Measurements from ENCODE around the gene KAZN. TPM values are rescaled to one million over a fixed set of nuclear protein-coding genes. Genes with fewer than 3 reads are reported as not detected.

Gene KAZN
- total RNA-seq, 1 donor from 2014 or later = 10.2 TPM

DNA sequence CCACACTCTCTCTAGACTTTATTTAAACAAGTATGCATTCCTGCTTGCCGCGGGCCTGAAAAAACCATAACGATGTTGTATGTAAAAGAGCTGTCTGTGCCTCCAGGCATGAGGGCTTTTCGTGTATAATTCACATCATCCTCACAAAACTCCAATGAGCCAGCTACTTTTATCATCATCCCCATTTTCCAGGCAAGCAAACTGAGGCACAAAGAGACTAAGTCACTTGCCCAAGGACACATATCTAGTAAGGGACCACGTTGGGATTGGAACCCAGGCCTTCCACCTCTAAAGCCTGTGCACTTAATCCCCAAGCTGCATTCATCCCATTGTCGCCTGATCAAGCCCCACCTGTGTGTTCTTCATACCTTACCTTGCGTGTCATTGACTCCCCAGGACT, 226.9 kb downstream of the KAZN start:
- no peak for DNase-seq (ENCODE audit: low spot score)

DNA sequence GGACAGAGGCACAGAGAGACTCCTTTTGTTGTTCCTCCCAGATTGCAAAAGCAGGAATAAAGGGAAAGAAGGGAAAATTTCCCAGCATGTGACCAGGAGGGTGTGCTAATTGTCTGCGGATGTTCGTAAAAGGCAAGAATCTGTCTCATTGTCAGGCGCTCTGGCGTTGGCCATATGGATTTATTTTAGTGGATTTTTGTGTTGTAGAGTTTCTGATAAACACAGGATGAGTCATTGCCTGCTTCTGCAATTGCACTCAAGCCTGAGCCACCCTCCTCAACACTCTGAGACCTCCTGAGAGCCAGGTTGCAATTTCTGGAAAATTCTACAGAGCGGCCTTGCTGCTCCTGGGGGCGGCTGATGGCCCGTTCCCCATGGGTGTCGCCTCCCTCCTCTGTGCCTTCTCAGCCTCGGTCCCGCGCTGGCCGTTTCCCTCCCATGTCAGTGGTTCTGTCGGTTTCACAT, 227.7 kb downstream of the KAZN start:
- DNase-seq (ENCODE audit: low spot score) = peak; percentile 40

DNA sequence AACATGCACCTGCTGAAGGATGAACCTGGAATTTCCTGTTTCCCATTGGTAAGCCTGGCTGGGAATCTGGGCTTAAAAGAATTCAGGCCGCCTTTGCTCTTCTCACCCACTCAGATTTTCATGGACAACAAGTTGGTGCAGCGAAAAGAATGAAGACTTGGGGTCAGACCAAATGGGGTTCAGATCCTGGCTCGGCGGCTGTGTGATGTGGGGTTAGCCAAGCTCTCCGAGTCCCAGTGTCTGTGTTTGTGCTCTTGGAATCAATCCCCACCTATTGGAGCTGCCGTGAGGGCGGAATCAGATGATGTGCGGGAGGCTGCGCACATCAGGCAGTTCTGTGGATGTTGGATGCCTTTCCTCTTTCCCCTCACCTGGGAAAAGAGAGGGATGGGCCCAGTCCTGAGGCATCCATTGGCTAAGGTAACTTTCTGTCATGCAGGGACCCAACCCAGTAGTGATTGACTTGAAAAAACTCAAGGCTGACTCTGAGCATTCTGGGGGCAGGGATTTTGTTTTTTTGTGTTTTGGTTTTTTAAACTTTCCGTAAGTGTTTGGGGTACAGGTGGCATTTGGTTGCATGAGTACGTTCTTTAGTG, 228.3 kb downstream of the KAZN start:
- DNase-seq (ENCODE audit: low spot score) = no peak

DNA sequence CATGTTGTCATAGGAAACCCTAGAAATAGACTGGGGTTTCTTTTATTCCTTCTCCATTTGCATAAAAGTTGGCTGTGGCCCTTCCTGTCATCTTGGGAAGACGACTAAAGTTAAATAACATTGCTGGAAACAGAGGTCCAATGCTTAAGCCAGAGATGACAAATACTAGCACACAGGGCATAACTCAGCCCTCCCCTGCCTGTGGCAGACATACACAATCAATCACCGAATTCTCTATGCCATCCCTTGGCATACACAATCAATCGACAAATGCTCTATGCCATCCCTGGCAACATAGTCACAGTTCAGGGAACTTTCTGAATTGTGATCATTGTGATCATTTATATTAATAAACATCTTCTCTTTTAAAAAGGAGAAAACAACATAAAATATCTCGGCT, 229.4 kb downstream of the KAZN start:
- DNase-seq (ENCODE audit: low spot score) = no peak

DNA sequence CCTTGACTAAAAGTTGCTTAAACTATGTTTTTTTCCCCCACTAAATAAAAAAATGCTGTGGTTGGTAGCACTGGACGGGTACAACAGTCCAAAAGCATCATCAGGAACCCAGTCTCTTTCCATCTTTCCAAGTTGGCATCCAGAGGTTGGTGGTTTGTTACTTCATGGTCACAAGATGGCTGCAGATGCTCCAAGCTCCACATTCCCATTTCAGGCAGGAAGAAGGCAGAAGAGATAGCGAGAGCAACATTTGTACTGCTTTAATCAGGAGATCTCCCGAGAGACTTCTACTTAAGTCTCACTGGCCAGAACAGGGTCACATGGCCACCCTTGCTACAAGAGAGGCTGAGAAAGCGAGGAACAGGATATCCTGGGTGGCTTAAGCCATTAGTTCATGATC, 230.2 kb downstream of the KAZN start:
- no peak for DNase-seq (ENCODE audit: low spot score)

DNA sequence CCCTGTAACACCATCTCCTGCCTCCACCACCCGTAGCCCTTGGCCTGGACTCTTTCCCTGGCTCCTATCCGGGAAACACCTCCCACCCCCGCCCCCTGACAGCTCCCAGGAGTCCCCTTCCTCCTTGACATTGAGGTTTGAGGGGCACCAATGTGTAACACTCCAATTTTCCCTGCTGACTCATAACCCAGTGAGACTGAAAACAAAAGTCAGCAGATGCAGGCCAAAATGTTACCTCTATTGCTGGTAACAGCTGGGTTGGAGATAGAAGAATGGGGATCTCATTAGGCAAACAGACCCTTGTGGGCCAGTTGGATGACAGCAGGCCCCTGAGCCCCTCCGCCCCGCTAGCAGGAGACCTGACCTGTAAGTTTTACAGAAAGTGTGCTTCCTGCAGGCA, 237.2 kb downstream of the KAZN start:
- DNase-seq (ENCODE audit: low spot score) = no peak

DNA sequence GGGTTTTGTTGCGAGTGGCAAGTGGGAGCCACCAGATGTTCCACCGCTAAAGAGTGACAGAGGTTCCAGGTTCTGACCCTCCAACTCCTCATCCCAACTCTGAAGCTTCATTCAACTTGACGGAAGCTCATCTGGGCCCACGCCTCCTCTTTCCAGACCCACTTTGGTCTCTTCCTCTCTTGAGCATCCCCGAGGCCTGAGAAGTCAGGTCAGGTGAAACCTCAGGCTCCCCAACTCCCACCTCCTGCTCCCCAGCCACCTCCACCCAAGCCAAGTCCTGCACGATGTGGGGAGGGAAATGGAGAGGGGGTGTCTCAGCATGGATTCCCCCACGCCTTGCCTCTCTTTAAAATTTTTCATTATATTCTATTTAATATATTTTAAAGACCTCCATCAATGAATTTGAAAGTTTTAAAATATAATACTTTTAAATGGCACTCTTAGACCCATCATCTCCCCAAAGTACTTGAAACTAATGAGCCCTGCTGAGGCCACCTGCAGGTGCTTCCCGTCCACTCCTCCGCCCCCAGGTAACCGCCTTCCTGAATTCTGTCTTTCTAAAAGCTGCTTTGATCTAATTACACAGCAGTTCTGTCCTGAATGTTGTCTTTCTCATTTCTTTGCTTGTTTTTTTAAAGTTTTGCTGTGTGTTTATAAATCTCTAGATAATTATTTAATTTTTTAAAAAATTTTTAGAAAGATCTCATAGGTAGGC, 238.1 kb downstream of the KAZN start:
- no peak for DNase-seq (ENCODE audit: low spot score)

DNA sequence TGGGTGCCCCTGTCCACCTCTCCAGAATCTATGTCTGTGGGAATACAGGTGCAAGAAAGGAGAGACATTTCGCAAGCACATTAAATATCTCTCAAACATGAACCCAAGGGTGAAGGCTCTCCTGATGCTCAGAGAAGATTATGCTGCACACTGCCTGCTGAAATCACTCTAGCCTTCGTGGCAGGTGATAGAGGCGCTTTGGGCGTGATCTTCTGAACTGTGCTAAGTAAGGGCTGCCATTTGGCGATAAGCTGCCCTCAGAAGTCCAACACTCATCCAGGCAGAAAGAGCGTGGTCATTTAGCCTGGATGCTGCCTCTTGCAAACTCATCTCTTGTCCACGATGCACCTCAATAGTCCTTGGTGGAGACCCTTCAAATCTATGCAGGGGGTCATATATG, 241.9 kb downstream of the KAZN start:
- DNase-seq (ENCODE audit: low spot score) = no peak

DNA sequence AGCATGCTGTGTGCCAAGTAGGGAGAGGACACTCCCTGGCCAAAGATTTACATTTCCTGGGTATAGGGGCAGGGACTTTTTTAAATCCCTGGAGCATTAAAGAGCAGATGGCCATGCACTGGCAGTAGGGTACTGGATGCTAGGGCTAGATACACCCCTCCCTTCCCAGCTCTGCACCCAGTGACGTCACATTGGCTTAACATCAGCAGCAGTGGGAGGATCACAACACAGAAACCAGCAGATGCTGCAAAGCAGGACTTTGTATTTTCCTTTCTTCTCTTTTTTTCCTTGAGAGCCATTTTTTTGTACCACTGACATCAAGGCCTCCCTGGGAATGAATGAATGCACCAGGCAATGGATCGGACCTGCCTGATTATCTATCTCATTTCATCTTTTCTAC, 243.0 kb downstream of the KAZN start:
- no peak for DNase-seq (ENCODE audit: low spot score)

DNA sequence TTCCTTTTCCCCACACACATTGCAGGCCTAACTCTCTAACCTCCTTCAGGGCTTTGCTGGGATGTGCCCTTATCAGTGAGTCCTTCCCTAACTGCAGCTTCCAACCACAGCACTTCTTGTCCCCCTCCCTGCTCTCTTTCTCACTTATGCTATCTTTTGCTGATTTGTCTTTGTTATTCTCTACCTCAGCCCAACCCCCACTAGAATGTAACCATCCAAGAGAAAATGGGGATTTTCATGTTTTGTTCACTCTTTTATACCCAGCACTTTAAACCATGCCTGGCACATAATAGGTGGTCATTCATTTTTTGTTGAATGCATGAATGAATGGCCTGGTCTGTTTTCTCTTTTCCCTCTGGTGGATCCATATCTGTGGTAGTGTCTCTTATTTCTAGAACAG, 243.5 kb downstream of the KAZN start:
- no peak for DNase-seq (ENCODE audit: low spot score)

DNA sequence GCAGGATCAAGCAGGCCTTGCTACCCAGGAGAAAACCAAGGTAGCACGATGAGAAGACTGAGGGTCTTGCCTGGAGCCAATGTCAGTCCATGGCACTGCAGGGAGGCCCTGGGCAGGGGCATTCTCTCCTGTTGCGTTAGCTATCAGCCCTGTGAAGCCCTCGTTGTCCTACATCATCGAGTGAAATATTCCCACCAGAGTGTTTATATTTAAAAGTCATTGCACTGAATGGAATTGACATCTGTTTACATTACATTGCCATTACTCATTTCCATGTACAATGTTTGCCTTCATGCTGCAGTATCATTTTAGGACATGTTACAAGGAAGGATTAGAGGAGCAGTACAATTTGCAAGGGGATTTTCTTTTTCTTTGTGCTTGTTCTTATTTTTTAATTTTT, 243.9 kb downstream of the KAZN start:
- no peak for DNase-seq (ENCODE audit: low spot score)

DNA sequence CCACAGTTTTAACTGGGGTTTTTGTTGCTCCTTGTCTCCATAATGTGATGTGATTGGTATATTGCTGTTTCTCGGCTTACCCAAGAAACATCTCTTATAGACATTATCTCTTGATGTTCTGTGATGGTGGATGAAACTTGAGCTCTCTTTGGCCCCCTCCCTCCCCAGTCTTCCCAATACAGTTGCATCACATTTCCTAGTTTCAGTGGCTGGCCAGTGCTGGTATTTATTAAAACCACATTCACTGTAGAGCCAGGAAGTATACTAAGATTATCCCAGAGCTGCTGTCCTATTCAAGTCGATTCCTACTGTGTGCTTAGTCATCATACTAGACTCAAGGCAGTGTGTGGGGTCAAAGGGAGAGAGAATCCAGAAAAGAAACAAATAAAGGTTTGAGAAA, 244.4 kb downstream of the KAZN start:
- no peak for DNase-seq (ENCODE audit: low spot score)

DNA sequence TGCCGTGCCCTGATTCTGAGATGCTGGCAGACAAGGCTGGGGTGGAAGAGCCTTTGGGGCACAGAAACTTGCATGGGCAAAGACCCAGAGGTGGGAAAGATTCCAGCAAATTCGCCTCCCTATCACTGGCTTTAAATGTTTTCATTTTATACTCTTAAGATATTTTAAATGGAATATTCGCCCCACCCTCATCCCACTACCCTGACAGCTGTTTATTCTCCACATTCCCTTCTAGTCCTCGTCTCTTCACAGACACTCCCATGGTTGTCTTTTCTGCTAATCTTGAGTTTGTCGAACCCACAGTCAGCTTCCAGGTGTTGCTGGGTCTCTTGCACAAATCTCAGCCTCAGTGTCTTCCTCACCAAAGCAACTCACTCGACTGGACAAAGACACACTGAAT, 245.0 kb downstream of the KAZN start:
- DNase-seq (ENCODE audit: low spot score) = no peak

DNA sequence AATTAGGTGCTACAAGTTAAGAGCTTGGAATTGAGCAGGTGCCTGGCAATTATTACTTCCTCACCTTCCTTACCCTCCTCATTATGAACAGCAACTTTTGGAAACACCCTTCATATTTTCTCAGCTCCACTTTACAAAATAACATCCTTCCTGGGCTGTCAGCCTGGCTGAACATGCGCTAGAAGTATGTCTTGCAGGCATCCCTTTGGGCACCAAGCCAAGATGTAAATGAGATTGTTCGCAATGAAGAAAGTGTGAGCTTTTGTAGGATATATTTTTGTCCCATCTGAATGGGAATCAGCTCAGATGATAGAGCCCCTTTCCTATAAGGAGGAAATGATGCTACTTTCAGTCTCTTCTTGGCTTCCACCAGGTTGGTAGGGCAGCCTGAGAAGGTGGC, 245.9 kb downstream of the KAZN start:
- no peak for DNase-seq (ENCODE audit: low spot score)

DNA sequence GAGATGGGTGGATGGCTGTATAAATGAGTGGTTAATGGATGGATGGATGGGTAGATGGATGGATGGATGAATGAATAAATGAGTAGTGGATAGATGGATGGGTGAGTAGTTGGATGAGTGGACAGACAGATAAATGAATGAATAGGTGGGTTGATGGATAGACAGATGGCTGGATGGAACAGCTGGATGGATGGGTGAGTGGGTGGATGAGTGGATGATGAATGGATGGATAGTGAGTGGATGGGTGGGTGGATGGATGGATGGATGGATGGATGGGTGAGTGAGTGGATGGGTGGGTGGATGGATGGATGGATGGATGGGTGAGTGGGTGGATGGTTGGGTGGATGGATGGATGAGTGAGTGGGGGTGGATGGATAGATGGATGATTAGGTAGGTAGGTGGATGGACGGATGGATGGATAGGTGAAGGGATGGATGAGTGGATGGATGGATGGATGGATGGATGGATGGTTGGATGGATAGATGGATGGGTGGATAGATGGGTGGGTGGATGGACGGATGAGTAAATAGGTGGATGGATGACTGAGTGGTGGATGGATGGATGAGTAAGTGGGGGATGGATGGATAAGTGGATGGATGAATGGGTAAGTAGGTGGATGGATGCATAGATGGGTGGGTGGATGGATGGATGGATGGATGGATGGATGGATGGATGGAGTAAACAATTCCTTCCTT, 246.6 kb downstream of the KAZN start:
- DNase-seq (ENCODE audit: low spot score) = no peak

DNA sequence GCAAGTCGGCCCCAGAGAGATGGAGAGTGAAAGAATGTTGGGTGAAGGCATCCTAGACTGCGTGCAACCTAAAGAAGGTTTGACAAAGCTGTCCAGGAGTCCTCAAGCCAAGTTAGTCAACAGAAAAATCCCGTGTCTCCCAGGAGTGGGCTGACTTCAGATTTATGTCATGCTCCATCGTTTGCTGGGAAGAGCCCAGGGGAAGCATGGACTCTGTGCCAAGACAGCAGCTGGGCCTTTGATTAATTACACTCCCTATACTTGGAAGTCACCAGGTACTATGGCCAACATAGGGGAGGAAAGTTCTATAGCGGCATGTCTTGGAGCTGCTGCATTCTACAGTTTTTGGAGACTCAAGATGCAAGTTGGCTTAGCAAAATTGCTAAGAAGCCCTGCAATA, 247.4 kb downstream of the KAZN start:
- no peak for DNase-seq (ENCODE audit: low spot score)

DNA sequence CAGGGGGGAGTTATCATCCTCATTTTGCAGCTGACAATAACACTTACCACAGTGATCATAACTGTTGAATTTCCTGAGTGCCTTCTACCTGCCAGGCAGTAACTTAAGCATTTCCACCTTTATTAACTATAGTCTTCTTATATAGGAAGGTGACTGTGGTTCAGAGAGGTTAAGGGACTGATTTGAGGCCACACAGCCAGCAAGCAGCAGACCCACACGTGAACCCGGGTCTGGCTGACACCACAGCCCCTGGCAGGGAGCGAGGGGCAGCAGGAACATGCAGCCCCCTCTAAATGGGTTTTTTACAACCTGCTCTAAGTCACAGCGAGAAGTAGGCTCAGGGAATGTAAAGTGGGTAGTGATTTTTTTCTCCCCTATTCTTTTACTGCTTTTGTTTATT, 248.2 kb downstream of the KAZN start:
- DNase-seq (ENCODE audit: low spot score) = no peak

DNA sequence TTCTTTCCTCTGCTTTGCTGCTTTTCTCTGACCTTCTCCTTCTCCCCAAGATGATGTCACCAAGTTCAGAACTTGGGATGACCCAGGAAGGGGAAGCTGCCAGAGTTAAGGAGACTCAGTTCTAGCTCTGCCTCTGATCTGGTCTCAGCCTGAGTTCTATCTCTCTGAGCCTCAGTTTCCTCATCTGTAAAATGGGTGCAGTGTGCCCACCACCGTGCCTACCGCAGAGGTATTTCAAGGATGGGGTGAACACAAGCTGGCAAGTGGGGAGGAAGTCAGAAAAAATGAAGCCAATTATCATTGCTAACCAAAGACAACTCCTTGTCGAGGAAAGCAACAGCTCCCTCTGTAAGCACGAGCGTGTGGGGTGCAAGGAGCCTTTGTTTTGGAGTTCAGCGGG, 249.7 kb downstream of the KAZN start:
- DNase-seq (ENCODE audit: low spot score) = no peak

DNA sequence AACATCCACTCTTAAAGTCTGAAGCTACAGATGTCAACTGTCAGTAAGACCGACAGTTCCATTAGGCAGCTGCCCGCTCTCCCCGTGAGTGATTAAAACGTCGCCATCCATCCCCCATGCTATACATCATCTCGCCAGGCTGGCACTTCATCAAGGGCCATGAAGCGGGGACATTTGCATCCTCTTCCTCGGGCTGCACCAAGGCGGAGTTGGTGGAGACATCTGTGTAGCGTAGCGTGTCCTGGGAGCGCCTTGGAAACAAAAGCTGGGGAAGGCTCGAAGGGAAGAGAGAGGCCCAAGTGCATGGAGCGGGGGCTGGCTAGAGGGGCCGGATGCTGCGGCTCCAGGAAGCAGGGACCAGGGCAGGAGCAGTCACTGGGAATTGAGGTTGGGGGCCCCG, 250.1 kb downstream of the KAZN start:
- no peak for DNase-seq (ENCODE audit: low spot score)

DNA sequence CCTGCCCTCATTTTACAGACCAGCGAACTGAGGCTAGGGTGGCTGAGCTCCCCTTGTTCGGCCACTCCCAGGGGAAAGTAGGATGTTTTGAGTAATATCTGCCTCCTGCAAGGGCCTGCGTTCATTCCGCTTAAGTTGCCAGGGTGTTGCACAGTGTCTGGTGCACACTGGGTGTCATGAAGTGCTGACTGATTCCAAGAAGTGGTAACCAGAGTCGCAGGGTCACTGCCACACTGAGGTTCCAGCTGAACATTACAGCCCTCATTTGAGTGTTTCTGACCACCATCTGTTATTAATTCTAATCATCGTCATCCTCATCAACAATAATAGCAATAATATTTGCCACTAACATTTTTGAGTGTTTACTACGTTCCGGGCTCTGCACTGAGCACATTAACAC, 250.6 kb downstream of the KAZN start:
- DNase-seq (ENCODE audit: low spot score) = no peak

DNA sequence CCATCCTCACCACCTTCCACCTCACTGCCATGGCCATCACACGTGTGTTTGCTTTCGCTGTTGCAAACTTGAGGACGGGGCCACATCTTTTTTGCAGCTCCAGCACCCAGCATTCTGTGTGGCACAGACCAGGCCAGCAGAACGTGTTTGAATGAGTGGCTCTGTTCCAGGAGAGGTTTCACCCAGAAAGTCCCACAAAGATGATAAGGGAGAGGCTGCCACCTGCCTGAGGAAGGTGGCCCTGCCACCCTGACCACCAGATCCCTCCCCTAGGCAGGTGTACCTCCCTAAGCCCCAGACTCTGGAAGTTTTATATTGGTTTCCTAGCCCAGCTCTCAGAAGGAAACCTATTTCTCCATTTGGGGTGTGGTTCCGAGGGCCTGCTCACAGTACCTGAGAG, 252.1 kb downstream of the KAZN start:
- peak; percentile 43 for DNase-seq (ENCODE audit: low spot score)

DNA sequence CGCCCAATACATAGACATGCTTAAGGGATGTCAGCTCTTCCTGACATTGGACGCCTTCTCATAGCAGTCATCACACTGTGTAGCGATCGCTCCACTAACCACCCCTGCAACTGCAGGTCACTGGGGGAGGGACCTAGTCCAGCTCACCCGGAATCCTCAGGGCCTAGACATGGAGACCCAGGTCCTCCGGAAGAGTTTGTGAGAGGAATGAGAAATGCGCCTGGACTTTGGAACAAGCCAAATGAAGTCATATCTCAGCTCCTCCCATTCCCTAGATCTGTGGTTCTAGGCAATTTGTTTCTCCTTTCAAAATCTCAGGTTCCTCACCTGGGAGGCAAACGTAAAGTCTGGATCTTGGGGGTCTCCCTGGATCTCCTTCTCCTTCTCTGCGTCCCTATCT, 253.3 kb downstream of the KAZN start:
- peak; percentile 13 for DNase-seq (ENCODE audit: low spot score)

DNA sequence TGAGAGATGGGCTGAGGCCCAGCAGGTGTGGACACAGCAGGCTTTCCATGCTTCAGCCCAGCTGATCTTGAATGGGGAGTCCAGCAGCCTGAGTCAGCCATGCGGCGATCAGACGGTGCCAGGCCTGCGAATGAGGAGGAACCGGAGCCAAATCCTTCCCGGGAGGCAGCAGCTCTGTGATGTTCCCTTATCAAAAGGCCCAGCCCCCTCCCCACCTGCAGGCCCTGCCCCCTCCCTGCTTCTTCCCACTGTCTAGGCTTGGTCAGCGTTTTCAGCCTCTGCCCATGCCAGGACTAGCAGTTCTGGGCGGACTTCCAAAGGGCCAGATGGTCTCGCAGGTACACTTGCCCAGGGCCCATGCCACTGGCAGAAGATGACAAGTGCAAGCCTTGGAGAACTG, 253.8 kb downstream of the KAZN start:
- no peak for DNase-seq (ENCODE audit: low spot score)

Data from mucosa of gallbladder (tissue), 1 donor.